ENCODE data around the gene TOP3B.
A peak's percentile ranks its signal among the peaks of the same experiment; 100 is the strongest.
"Not testable (repeated sequence)": the region's sequence is repeated elsewhere in the genome, so short reads cannot be mapped to it uniquely, and the experiment has no call there.

Gene TOP3B

DNA sequence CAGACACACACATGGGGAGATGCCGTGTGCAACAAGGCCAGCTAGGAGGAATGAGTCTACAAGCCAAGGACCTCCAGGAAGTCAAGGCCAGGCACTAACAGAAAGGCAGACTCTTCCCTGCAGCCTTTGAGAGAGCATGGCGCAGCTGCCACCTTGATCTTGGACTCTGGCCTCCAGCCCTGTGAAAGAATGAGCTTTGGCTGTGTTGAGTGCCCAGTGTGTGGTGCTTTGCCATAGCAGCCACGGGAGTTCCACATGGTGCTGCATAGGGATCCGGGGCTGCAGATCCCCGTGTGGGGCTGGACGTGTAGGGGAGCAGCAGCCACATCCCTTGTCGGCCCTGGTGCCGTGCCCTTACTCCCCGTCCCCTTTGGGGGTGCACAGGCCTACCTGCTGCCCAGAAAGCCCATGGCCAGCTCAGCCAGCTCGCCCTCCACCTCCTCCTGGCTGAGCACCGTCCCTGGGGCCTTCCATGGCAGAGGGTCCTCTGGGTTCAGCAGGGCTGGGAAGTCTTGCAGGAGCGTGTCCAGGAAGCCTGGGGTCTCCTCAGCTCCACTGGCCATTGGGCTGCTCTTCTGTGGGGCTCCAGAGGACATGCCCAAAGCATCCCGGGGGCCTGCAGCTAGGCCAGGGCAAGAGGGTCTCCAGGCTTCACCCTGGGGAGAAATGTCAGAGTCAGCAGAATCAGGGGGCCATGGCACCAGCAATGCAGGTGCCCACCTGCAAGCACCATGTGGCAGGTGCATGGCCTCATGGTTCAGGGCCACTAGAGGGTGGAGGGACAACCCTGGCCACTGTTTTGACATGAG, 36.9 kb downstream of the TOP3B start:
- DNase-seq (ENCODE audit: low read depth in 2 of 2) = no peak

DNA sequence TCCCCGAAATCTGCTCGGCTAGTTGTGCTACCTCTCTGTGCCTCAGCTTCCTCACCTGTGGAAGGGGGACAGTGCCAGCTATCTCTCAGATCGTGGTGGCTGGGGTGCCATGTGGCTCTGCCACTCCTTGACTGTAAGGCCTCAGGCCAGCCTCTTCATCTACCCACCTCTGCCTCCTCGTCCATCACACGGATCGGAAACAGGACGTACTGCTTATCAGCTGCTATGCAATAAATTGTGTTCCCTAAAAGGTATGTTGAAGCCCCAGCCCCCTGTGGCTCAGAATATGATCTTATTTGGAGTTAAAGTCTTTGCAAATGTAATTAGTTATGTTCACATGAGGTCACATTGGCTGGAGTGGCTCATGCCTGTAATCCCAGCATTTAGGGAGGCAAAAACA, 37.7 kb downstream of the TOP3B start:
- no peak for DNase-seq (ENCODE audit: low read depth in 2 of 2)

DNA sequence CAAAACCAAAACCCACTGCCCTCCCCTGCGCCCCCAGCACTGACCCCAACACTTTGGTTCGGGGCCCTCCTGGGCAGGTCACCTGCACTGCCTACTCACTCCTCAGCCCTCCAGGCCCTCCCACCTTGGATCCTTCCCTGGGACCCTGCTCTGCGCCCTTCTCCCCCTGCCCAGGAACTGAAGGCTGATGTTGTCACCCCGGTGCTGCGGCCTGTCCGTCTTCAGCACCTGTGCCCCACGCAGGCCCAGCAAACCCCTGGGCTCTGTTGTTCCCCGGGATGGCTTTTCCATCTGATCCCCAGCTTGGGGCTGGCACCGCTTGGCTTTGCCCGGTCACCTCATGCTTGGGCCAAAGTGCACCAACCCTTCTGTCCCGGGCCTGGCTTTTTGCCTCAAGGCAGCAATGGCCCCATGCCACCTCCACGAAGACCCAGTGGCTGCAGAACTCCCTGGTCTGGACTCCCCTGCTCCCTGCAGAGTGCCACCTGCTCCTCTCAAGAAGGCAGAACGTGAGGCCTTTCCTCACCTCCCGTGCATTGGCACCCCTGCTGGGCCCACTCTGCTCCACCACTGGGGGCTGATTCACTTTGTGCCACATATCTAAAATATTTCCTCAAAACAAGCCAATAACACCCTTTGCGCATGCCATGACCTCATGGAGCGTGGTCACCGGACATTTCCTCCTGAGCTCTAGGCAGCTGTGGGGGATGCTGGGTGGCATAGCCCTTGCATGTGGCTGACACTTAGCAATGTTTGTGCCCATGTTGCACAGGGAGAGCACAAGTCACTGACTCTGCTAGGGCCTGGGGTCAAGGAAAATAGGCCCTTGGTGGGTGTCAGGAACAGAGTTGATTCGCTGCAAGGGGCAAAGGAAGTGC, 38.8 kb downstream of the TOP3B start:
- no peak for DNase-seq (ENCODE audit: low read depth in 2 of 2)

DNA sequence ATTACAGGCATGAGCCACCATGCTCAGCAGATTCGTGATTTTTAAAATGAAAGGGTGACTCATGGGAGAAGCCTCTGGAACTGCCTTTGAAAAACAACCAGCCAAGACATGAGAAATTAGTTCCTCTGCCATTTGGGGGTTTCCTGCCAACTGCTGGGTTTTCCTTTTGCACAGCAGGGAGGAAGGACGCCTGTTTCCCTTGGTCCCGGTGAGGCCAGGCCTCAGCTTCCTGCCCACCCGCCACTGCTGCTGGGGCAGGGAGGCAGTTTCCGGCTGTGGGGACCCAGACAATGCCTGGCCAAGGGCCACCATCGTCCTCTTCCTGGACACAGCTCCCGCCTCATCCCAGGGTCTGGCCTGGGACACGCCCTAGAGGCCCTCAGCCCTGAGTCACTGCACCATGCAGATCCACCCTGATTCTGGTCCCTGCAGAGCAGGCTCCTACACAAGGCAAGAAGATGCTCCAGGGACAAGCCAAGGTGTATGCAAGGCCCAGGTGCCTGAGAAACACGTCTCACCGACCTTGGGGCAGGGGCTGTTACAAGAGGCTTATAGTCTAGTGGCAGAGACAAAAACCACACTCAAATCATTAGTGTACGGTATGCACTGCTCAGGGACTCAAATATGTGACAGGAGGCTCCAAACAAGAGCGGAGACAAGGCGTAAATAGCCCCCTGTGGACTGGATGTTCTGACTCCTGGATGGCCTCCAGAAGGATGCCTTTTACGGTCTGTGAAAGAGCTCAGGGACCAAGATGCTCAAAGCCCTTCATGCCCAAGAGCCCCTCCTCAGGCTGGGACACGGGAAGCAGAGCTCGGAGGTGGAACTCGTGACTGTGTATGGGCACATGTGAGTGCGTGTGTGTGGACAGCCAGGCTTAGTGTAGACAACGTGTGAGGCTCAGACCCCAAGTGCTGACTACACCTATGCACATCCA, 39.9 kb downstream of the TOP3B start:
- no peak for DNase-seq (ENCODE audit: low read depth in 2 of 2)

- DNase-seq (ENCODE audit: low read depth in 2 of 2) = no peak
Measured at GRCh38 chr22:21941921-21942320, 40.7 kb downstream of the TOP3B start.

DNA sequence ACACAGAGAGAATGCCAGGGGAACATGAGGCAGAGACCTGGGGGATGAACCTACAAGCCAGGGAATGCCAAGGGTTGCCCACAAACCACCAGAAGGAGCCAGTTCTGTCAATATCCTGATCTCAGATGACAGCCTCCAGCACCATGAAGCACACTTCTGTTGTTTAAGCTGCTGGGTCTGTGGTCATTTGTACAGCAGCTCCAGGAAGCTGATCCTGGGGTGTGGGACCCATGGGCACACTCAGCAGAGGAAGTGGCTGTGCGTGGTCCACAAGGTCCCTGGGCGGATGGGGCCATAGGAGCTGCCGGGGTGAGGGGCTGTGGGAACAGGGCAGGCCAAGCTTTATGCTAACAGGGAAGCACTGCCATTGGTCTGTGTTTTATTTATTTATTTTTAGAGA, 42.1 kb downstream of the TOP3B start:
- DNase-seq (ENCODE audit: low read depth in 2 of 2) = no peak

DNA sequence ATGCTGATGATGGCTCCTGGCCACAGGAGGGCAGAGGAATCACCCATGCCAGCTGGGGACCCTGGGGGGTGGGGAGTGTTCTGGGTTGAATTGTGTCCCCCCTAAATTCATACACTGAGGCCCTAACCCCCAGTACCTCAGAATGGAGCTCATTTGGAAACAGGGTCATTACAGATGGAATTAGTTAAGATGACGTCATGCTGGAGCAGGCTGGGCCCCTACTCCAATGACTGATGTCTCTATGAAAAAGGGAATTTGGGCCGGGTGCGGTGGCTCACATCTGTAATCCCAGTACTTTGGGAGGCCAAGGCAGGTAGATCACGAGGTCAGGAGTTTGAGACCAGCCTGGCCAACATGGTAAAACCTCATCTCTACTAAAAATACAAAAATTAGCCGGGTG, 42.7 kb downstream of the TOP3B start:
- DNase-seq (ENCODE audit: low read depth in 2 of 2) = not testable (repeated sequence)

DNA sequence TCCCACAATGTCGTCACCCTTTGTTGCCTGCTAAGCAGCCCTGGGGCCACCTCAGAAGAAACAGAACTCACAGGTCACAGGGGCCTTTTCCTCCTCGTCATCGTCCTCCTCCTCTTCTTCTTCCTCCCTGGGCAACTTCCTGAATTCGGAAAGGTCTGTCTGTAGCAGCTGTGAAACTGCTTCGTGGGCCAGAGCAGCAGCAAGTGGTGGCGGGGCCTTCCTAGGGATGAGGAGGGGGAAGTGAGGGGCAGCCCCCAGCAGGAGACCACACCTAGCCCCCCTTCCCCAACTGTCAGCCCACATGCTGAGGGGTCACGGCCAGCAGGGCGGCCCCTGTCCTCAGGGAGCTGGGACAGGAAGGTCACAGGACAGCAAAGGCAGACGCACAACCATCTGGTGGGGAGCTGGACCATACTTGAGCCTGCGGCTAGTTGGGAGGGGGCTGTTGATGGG, 43.1 kb downstream of the TOP3B start:
- no peak for DNase-seq (ENCODE audit: low read depth in 2 of 2)

DNA sequence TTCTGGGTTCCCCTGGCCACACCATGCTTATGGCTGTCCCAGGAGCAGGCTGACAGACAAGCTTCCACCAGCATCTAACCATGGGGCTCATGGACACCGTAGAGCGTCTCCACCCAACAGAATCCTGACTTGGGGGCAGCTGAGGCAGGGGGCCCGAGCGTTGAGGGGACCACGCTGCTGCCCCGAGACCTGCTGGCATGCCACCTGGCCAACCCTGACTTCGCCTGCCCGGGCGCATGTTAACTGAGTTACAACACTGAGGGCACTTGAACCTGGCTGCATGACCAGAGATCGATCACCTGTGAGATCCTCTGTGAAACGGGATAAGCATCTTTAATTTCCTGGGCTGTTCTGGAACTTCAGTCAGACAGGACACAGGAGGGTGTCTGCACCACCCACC, 43.7 kb downstream of the TOP3B start:
- DNase-seq (ENCODE audit: low read depth in 2 of 2) = no peak

- peak; percentile 76 to 78 for DNase-seq (ENCODE audit: low read depth in 2 of 2)
Measured at GRCh38 chr22:21938071-21938822, 44.3 kb downstream of the TOP3B start.

GRCh38 chr22:21937821-21938070, 44.8 kb downstream of the TOP3B start:
- no peak for DNase-seq (ENCODE audit: low read depth in 2 of 2)

DNA sequence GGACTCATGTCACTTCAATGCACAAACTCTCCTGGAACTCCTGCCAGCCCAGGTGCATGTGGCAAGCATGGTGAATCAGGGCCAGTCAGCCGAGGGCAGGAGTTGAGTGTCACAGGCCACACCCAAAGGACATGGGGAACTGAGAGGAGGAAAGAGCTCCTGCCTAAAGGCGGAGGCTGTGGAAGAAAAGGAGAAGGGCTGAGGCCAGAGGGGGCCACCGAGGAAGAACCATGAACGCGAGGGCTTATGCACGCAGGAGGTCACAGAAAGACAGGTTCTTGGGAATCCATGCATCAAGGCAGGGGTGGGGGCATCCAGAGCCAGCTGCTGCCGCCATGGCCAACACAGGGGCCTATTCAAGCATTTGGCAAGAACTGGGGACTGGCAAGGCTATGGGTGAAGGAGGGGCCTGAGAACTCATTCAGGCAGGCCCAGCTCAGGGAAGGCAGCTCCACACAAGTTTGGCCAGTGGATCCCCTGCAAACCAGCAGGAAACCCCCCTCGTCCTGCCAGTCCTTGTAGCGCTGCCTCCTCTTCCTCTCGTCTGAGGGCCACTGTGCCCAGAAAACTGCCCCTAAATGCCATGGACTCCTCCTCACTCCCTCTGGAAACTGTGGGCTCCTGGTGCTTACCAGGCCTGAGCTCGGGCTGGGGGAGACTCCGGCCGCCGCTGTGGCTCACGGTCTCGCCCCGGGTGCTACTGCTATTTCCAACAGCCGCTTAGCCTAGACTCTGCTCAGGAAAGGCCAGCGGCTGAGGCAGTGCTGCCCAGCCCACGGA, 45.4 kb downstream of the TOP3B start:
- DNase-seq (ENCODE audit: low read depth in 2 of 2) = no peak

DNA sequence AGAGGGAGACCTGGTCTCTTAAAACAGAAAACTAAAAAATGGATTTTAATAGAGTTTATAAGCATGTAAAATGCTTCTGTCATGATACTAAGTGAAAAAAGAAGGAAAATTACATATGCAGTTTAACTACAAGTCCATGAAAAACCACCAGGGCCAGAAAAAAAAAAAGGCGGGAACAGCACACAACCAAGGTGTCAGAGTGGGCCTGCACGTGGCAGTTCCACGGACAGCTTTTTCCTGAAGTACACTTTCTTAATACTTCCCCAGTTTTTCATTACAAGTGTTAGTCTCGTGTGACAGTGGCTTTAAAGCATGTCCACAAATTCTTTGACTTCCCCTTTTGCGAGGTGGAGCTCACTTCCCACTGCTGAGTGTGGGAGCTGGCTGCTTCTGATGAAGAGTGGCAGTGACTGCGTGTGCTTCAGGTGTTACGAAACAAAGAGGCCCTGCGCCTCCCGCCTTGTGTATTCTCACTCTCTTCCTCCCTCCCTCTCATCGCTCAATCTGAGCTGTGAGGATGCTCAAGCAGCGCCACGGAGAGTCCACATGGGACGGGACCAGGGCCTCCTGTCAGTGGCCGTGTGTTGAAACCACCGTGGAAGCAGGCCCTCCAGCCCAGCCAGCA, 46.3 kb downstream of the TOP3B start:
- DNase-seq (ENCODE audit: low read depth in 2 of 2) = no peak

GRCh38 chr22:21933910-21934309, 48.7 kb downstream of the TOP3B start:
- DNase-seq (ENCODE audit: low read depth in 2 of 2) = no peak

DNA sequence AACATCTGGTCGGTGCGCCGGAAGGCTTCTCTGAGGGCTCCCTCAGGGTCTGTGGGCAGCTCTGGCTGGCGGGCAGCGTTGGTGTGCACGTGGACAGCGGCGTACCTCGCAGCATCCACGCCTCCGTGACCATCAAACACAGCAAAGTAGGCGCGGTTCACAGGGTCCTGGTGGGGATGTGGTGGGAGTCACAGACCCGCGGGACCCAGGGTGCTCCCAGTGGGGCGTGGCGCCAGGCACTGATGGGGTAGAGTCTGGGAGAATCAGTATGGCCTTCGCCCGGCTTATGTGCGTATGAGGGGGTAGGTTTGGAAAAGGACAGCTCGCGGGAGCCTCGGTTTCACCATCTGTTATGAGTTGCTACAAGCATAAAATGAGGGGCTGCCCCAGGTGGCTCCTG, 49.2 kb downstream of the TOP3B start:
- DNase-seq (ENCODE audit: low read depth in 2 of 2) = no peak

DNA sequence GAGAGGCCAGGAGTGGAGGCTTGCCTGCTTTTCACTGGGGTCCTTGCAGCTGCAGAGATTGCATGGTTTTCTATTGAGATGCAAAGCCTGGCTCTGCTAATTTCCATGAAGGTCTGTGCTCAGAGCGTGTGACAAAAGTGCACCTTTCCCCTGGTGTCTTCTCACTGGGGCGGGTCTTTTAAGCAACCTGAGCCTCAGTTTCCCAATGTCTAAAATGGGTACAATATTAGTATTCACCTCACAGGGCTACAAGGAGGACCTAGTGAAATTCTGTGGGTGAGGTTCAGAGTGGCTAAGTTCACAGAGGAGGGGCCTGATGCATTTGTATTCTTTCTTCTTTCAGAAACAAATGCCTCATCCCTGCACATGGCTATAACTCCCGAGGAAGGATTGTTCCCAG, 50.2 kb downstream of the TOP3B start:
- no peak for DNase-seq (ENCODE audit: low read depth in 2 of 2)

DNA sequence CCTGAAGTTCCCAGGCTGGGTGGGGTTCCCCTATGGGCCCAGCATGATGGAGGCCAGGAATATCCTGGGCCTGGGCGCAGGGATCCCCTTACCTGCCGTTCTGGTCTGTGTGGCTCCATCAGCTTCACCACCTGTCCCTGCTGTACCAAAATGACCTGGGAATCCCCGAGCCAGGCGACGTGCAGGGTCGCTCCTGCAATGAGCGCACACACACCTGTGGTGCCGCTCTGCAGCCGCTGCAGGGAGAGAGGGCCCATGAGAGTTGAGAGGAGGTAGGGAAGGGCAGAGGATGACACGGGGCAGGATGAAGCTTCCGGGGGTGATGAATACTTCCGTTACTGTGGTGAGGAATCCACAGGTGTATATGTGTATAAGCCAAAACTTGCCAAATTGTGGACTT, 51.5 kb downstream of the TOP3B start:
- no peak for DNase-seq (ENCODE audit: low read depth in 2 of 2)

GRCh38 chr22:21929253-21929652, 53.3 kb downstream of the TOP3B start:
- no peak for DNase-seq (ENCODE audit: low read depth in 2 of 2)

GRCh38 chr22:21928048-21928447, 54.5 kb downstream of the TOP3B start:
- no peak for DNase-seq (ENCODE audit: low read depth in 2 of 2)

- DNase-seq (ENCODE audit: low read depth in 2 of 2) = no peak
Measured at GRCh38 chr22:21927174-21927823, 55.3 kb downstream of the TOP3B start.

All from activated CD8-positive, alpha-beta memory T cell treated with anti-CD3 and anti-CD28 coated beads for 4 hours (primary cell).